B cell (primary cell): ENCODE data around the gene LRRC10B. TPM values are rescaled to one million over a fixed set of nuclear protein-coding genes. Genes with fewer than 3 reads are reported as not detected.
A peak's percentile ranks its signal among the peaks of the same experiment; 100 is the strongest.

Experiments used
- ATAC-seq: fragments of 200-7000 bp; cut with Tn5 transposase; one replicate; pipeline ENCODE4 v1.10.0; 2021; ENCODE audit warnings: low read depth, mild to moderate bottlenecking, moderate number of reproducible peaks, moderate library complexity
- CTCF ChIA-PET: fragments of 350-600 bp; sonication (Branson Sonifier 250); formaldehyde crosslinking; loops from one replicate; lab custom pipeline; 2021; ENCODE audit warnings: antibody characterized with exemption, inconsistent platforms; lab: Charles Lee
- POLR2A ChIA-PET: fragments of 350-600 bp; sonication (Branson Sonifier 250); formaldehyde crosslinking; loops from one replicate; lab custom pipeline; 2021; ENCODE audit warnings: antibody characterized with exemption; lab: Charles Lee
- DNase-seq: peaks from one replicate; pipeline ENCODE4 v3.0.0; 2013
- H2AFZ ChIP-seq: 2 replicates; pipeline ENCODE4 v1.6.1; 2012; ENCODE audit warnings: mild to moderate bottlenecking, low read depth, low read length; ENCODE audit not compliant: insufficient read depth, poor library complexity, severe bottlenecking
- H3K27ac ChIP-seq, 2 donors: 1 replicate in 1 of 2; 2 replicates in 1 of 2; pipeline ENCODE4 v1.5.1; 2012 to 2013; ENCODE audit warnings: low read length in 2 of 2, mild to moderate bottlenecking in 2 of 2, moderate library complexity in 1 of 2
- H3K27me3 ChIP-seq, 4 experiments: fragments of 200-600 bp in 1 of 4; sonication (generic) in 1 of 4; replicated peaks in 1 of 4; 1 replicate in 2 of 4; 2 replicates in 2 of 4; pipeline versions ENCODE4 v1.6.1 to v1.7.0; 2013 to 2016; ENCODE audit warnings: low read length in 3 of 4, mild to moderate bottlenecking in 2 of 4, mixed read lengths in 1 of 4, moderate library complexity in 1 of 4; ENCODE audit not compliant: insufficient read depth in 4 of 4, control insufficient read depth in 3 of 4; ENCODE audit errors: control extremely low read depth in 1 of 4
- H3K36me3 ChIP-seq, 2 experiments: replicated peaks in 1 of 2; 1 replicate in 1 of 2; 2 replicates in 1 of 2; pipeline versions ENCODE4 v1.6.1 to v1.7.1; 2013; ENCODE audit warnings: low read length in 1 of 2; ENCODE audit not compliant: insufficient read depth in 2 of 2, control insufficient read depth in 1 of 2; ENCODE audit errors: control extremely low read depth in 1 of 2, extremely low read depth in 1 of 2
- H3K4me1 ChIP-seq, 2 donors: fragments of 200-600 bp in 1 of 2; sonication (generic) in 1 of 2; 1 replicate in 1 of 2; 2 replicates in 1 of 2; pipeline versions ENCODE4 v1.5.1 to v1.6.1; 2013 to 2017; ENCODE audit warnings: low read length in 2 of 2; ENCODE audit not compliant: control insufficient read depth in 2 of 2, insufficient read depth in 2 of 2
- H3K4me2 ChIP-seq: replicated peaks from 2 replicates; pipeline ENCODE3; 2012; ENCODE audit warnings: mild to moderate bottlenecking, low read depth, low read length; ENCODE audit not compliant: poor library complexity, severe bottlenecking
- H3K4me3 ChIP-seq, 5 experiments: fragments of 200-600 bp in 1 of 5; sonication (generic) in 1 of 5; 1 replicate in 3 of 5; 2 replicates in 2 of 5; pipeline versions ENCODE4 v1.5.1 to v1.7.0; 2011 to 2016; ENCODE audit warnings: low read length in 4 of 5, mild to moderate bottlenecking in 4 of 5, low read depth in 2 of 5, control low read depth in 1 of 5, moderate library complexity in 1 of 5; ENCODE audit not compliant: insufficient read depth in 1 of 5; ENCODE audit errors: control extremely low read depth in 1 of 5, extremely low read depth in 1 of 5
- H3K79me2 ChIP-seq: fragments of 200-600 bp; sonication (generic); one replicate; pipeline ENCODE4 v1.6.0; 2016; ENCODE audit warnings: low read length; ENCODE audit not compliant: control insufficient read depth, insufficient read depth
- H3K9ac ChIP-seq: fragments of 200-600 bp; sonication (generic); 2 replicates; pipeline ENCODE4 v1.6.1; 2017; ENCODE audit warnings: mild to moderate bottlenecking, low read length, moderate library complexity
- H3K9me3 ChIP-seq, 3 donors: one replicate each; pipeline versions ENCODE4 v1.6.1 to v1.7.1; 2013; ENCODE audit warnings: low read length in 2 of 3; ENCODE audit not compliant: control insufficient read depth in 2 of 3, insufficient read depth in 1 of 3; ENCODE audit errors: control extremely low read depth in 1 of 3
- H4K20me1 ChIP-seq: 2 replicates; pipeline ENCODE4 v1.6.0; 2012; ENCODE audit warnings: mild to moderate bottlenecking, low read length; ENCODE audit not compliant: insufficient read depth, control insufficient read depth, poor library complexity, severe bottlenecking
- H3K27ac Mint-ChIP-seq: one replicate; pipeline ENCODE4 v1.8.0; 2021; ENCODE audit warnings: mixed read lengths
- H3K27me3 Mint-ChIP-seq: one replicate; pipeline ENCODE4 v1.8.0; 2021; ENCODE audit warnings: mixed read lengths
- H3K4me1 Mint-ChIP-seq: one replicate; pipeline ENCODE4 v1.8.0; 2021; ENCODE audit warnings: mixed read lengths
- H3K4me3 Mint-ChIP-seq: one replicate; pipeline ENCODE4 v1.8.0; 2021; ENCODE audit warnings: mixed read lengths
- H3K9me3 Mint-ChIP-seq: one replicate; pipeline ENCODE4 v1.8.0; 2022; ENCODE audit warnings: mixed read lengths; ENCODE audit not compliant: insufficient read depth
- EZH2 ChIP-seq: IDR thresholded peaks from 2 replicates; pipeline ENCODE4 v1.6.1; 2012; ENCODE audit warnings: borderline replicate concordance, low read depth, mild to moderate bottlenecking, moderate library complexity, low read length; ENCODE audit not compliant: insufficient read depth, poor library complexity, severe bottlenecking
- WGBS: methylation state at CpG from one replicate; pipeline ENCODE4 v1.1.5; 2013; ENCODE audit warnings: missing lambda C conversion rate; ENCODE audit not compliant: insufficient coverage; 5-methylcytosine and 5-hydroxymethylcytosine counted together
- intact Hi-C: fragments of 100-400 bp; cut with micrococcal nuclease; formaldehyde crosslinking; loops from one replicate; pipeline ENCODE4 v1.10.0; 2022
- polyA plus RNA-seq: library from polyadenylated mRNA; depleted of rRNA; stranded (reverse); fragments of >200 nt; gene quantifications from 2 replicates; pipeline ENCODE4 v1.2.3, GENCODE V29; 2012
- total RNA-seq, 2 donors: library from RNA; stranded (reverse); fragments of 120-200 nt in 1 of 2; gene quantifications; 1 replicate in 1 of 2; 2 replicates in 1 of 2; pipeline versions ENCODE4 v1.2.3 to v1.2.4, GENCODE V29; 2013 to 2022
- TF ChIP-seq, protein P1 (sequence below): fragments of 200-600 bp; IDR thresholded peaks from one replicate; pipeline ENCODE4 v1.8.0; 2022; ENCODE audit warnings: antibody characterized with exemption, mild to moderate bottlenecking

The LRRC10B gene
- total and polyA plus RNA-seq, 2 donors (not counting 1 experiment from before 2014, with no cell fraction given), result 0.15 TPM; not detected in 1

- Histone ChIP-seq H4K20me1 (no peaks in the 10 kb centered on the region), H3K9ac (no peak overlapping the region), H3K4me1 (peaks cover 18 to 21% of the 10 kb centered on the region in 2 donors), H3K36me3 (no peaks in the 10 kb centered on the region), H3K4me2 (no peak overlapping the region), H3K27ac (no peak overlapping the region), H3K4me3 (no peak overlapping the region), H3K9me3 (peaks cover 0 to 9% (median 0%) of the 10 kb centered on the region in 3 donors), H3K27me3 (peaks cover 0 to 59% (median 19%) of the 10 kb centered on the region in 4 experiments), H3K79me2 (no peaks in the 10 kb centered on the region), H2AFZ (no peak overlapping the region)
- Mint-ChIP-seq H3K9me3 (no peaks in the 10 kb centered on the region), H3K27ac (no peak overlapping the region), H3K27me3 (peaks cover 47% of the 10 kb centered on the region), H3K4me1 (peaks cover 12% of the 10 kb centered on the region), H3K4me3 (peak overlapping the region; percentile 48)
- ATAC-seq (no peak), DNase-seq (no peak)
- TF ChIP-seq, protein P1, sequence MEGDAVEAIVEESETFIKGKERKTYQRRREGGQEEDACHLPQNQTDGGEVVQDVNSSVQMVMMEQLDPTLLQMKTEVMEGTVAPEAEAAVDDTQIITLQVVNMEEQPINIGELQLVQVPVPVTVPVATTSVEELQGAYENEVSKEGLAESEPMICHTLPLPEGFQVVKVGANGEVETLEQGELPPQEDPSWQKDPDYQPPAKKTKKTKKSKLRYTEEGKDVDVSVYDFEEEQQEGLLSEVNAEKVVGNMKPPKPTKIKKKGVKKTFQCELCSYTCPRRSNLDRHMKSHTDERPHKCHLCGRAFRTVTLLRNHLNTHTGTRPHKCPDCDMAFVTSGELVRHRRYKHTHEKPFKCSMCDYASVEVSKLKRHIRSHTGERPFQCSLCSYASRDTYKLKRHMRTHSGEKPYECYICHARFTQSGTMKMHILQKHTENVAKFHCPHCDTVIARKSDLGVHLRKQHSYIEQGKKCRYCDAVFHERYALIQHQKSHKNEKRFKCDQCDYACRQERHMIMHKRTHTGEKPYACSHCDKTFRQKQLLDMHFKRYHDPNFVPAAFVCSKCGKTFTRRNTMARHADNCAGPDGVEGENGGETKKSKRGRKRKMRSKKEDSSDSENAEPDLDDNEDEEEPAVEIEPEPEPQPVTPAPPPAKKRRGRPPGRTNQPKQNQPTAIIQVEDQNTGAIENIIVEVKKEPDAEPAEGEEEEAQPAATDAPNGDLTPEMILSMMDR, result no peak
- TF ChIP-seq EZH2, result no peak
- ChIA-PET CTCF (interaction anchor here (1.4 kb wide), 1 partner anchor 34 kb away, joined by 3 read pairs; no protein-coding TSS in a partner anchor), POLR2A (no interaction called here)
- WGBS, result 51% methylated on average over 2 of the region's 3 CpGs
- intact Hi-C loops, result no loop called here
Observed at GRCh38 chr11:61511383-61511782, 2.8 kb downstream of the LRRC10B start.

DNA sequence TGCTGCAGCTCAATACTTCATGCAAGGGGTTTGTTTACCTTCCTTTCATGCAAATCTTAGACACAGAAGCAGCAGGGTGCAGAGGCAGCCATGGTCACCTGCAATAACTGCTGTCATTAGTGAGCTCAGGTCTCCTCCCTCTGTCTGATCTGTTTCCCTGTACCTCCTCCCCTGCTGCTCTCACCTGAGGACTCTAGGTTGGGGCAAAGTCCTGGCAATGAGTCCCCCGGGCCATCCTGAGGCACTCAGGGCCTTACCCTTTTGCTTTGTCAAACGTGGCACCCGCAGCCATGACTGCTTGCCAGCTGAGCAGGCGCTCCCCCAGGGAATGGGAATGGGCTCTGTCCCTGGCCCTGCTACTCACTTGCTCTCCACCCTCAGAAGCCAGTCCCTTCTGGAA is 3.9 kb downstream of the LRRC10B start:
- CTCF ChIA-PET, result interaction anchor here (0.7 to 1.4 kb wide), 3 partner anchors 9 to 35 kb away, joined by 3 read pairs; no protein-coding TSS in a partner anchor
- no peak for TF ChIP-seq EZH2
- TF ChIP-seq, protein P1, result no peak
- H3K4me3 ChIP-seq, result no peak overlapping the region
- H3K36me3 ChIP-seq, result no peaks in the 10 kb centered on the region
- peaks cover 49% of the 10 kb centered on the region for H3K27me3 Mint-ChIP-seq
- DNase-seq (no peak), ATAC-seq (no peak)
- no peak overlapping the region for H2AFZ ChIP-seq
- no peaks in the 10 kb centered on the region for H3K79me2 ChIP-seq
- no peak overlapping the region for H3K9ac ChIP-seq
- H3K4me2 ChIP-seq, result no peak overlapping the region
- H3K9me3 Mint-ChIP-seq, result no peaks in the 10 kb centered on the region
- no peaks in the 10 kb centered on the region for H4K20me1 ChIP-seq
- H3K27ac ChIP-seq, result no peak overlapping the region
- H3K9me3 ChIP-seq, result peaks cover 0 to 6% (median 0%) of the 10 kb centered on the region in 3 donors
- H3K4me3 Mint-ChIP-seq, result no peak overlapping the region
- 94% methylated on average over 3 of the region's 4 CpGs for WGBS
- H3K27me3 ChIP-seq, result peaks cover 0 to 62% (median 22%) of the 10 kb centered on the region in 4 experiments
- H3K27ac Mint-ChIP-seq, result no peak overlapping the region
- peaks cover 20% of the 10 kb centered on the region for H3K4me1 Mint-ChIP-seq
- intact Hi-C loops, result no loop called here
- H3K4me1 ChIP-seq, result peaks cover 29 to 30% of the 10 kb centered on the region in 2 donors
- POLR2A ChIA-PET, result no interaction called here
